Liver (tissue), 3 donors: ENCODE results near the gene PRR23E.

Source experiments
- CTCF ChIP-seq: fragments of 150-350 bp; IDR thresholded peaks from 2 replicates; pipeline ENCODE4 v1.5.1; 2017; ENCODE audit warnings: improper control_type of control experiment, low read depth, low read length; ENCODE audit not compliant: missing input control
- EGR1 ChIP-seq, 2 donors: IDR thresholded peaks; 2 replicates each; pipeline ENCODE4 v1.6.1; 2016 to 2018; ENCODE audit warnings: antibody characterized with exemption in 2 of 2, low read depth in 2 of 2
- FOXA2 ChIP-seq: IDR thresholded peaks from 2 replicates; pipeline ENCODE4 v1.6.1; 2016; ENCODE audit warnings: antibody characterized with exemption
- GABPA ChIP-seq, 2 donors: IDR thresholded peaks in 1 of 2; conservative IDR thresholded peaks in 1 of 2; 2 replicates each; pipeline ENCODE4 v1.6.1; 2016; ENCODE audit warnings: antibody characterized with exemption in 2 of 2, mild to moderate bottlenecking in 1 of 2, moderate library complexity in 1 of 2
- RAD21 ChIP-seq, 2 donors: IDR thresholded peaks; 2 replicates each; pipeline ENCODE4 v1.6.1; 2016; ENCODE audit warnings: antibody characterized with exemption in 2 of 2, mild to moderate bottlenecking in 2 of 2
- YY1 ChIP-seq: IDR thresholded peaks from 2 replicates; pipeline ENCODE4 v1.6.1; 2016; ENCODE audit warnings: antibody characterized with exemption, mild to moderate bottlenecking
- TF ChIP-seq, protein P1 (sequence below): IDR thresholded peaks from 2 replicates; pipeline ENCODE4 v1.6.1; 2016; ENCODE audit warnings: antibody characterized with exemption, mild to moderate bottlenecking
- TF ChIP-seq, protein P2 (sequence below): IDR thresholded peaks from 2 replicates; pipeline ENCODE4 v1.6.1; 2016; ENCODE audit warnings: antibody characterized with exemption
- donor health status: healthy.
- donor health status: healthy.

- TF ChIP-seq CTCF, result no peak
- TF ChIP-seq, protein P1, sequence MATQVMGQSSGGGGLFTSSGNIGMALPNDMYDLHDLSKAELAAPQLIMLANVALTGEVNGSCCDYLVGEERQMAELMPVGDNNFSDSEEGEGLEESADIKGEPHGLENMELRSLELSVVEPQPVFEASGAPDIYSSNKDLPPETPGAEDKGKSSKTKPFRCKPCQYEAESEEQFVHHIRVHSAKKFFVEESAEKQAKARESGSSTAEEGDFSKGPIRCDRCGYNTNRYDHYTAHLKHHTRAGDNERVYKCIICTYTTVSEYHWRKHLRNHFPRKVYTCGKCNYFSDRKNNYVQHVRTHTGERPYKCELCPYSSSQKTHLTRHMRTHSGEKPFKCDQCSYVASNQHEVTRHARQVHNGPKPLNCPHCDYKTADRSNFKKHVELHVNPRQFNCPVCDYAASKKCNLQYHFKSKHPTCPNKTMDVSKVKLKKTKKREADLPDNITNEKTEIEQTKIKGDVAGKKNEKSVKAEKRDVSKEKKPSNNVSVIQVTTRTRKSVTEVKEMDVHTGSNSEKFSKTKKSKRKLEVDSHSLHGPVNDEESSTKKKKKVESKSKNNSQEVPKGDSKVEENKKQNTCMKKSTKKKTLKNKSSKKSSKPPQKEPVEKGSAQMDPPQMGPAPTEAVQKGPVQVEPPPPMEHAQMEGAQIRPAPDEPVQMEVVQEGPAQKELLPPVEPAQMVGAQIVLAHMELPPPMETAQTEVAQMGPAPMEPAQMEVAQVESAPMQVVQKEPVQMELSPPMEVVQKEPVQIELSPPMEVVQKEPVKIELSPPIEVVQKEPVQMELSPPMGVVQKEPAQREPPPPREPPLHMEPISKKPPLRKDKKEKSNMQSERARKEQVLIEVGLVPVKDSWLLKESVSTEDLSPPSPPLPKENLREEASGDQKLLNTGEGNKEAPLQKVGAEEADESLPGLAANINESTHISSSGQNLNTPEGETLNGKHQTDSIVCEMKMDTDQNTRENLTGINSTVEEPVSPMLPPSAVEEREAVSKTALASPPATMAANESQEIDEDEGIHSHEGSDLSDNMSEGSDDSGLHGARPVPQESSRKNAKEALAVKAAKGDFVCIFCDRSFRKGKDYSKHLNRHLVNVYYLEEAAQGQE, result no peak
- TF ChIP-seq RAD21 (IDR thresholded peaks at IDR 0.05), result no peak
- no peak for TF ChIP-seq FOXA2
- no peak for TF ChIP-seq YY1
- no peak for TF ChIP-seq EGR1 (IDR thresholded peaks at IDR 0.05; ENCODE audit: low read depth in 2 of 2)
- TF ChIP-seq, protein P2, sequence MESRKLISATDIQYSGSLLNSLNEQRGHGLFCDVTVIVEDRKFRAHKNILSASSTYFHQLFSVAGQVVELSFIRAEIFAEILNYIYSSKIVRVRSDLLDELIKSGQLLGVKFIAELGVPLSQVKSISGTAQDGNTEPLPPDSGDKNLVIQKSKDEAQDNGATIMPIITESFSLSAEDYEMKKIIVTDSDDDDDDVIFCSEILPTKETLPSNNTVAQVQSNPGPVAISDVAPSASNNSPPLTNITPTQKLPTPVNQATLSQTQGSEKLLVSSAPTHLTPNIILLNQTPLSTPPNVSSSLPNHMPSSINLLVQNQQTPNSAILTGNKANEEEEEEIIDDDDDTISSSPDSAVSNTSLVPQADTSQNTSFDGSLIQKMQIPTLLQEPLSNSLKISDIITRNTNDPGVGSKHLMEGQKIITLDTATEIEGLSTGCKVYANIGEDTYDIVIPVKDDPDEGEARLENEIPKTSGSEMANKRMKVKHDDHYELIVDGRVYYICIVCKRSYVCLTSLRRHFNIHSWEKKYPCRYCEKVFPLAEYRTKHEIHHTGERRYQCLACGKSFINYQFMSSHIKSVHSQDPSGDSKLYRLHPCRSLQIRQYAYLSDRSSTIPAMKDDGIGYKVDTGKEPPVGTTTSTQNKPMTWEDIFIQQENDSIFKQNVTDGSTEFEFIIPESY, result no peak
- TF ChIP-seq GABPA (IDR thresholded peaks at IDR 0.05 in 1 of 2, conservative IDR thresholded peaks at IDR 0.05 in 1 of 2), result no peak
Observed at GRCh38 chr3:127226946-127227842, 34.3 kb downstream of the PRR23E start.
